ENCODE results near the gene OVOL1.
"Not testable (repeated sequence)": the region's sequence is repeated elsewhere in the genome, so short reads cannot be mapped to it uniquely, and the experiment has no call there.

OVOL1 gene

GRCh38 chr11:65786786-65787636 lies at the start of gene OVOL1:
OVOL1 (plus strand) TSS chr11:65787063; CDS start chr11:65787374, 311 bp downstream.
- DNase-seq = peak; percentile 78

GRCh38 chr11:65739022-65739421 lies 47.8 kb upstream of the OVOL1 start:
- no peak for DNase-seq

GRCh38 chr11:65741185-65741584 lies 45.7 kb upstream of the OVOL1 start:
- no peak for DNase-seq

- DNase-seq = no peak
Measured at GRCh38 chr11:65742353-65742752, 44.5 kb upstream of the OVOL1 start.

GRCh38 chr11:65743681-65744025 lies 43.2 kb upstream of the OVOL1 start:
- no peak for DNase-seq

- no peak for DNase-seq
Measured at GRCh38 chr11:65744026-65744698, 42.7 kb upstream of the OVOL1 start.

- DNase-seq = no peak
Measured at GRCh38 chr11:65744699-65745042, 42.2 kb upstream of the OVOL1 start.

GRCh38 chr11:65745049-65745448 lies 41.8 kb upstream of the OVOL1 start:
- no peak for DNase-seq

- not testable (repeated sequence) for DNase-seq
Measured at GRCh38 chr11:65762169-65762568, 24.7 kb upstream of the OVOL1 start.

GRCh38 chr11:65762816-65763215 lies 24.0 kb upstream of the OVOL1 start:
- not testable (repeated sequence) for DNase-seq

- no peak for DNase-seq
Measured at GRCh38 chr11:65764434-65764833, 22.4 kb upstream of the OVOL1 start.

- DNase-seq = no peak
Measured at GRCh38 chr11:65766535-65766934, 20.3 kb upstream of the OVOL1 start.

- no peak for DNase-seq
Measured at GRCh38 chr11:65767406-65767805, 19.5 kb upstream of the OVOL1 start.

GRCh38 chr11:65767806-65768205 lies 19.1 kb upstream of the OVOL1 start:
- DNase-seq = not testable (repeated sequence)

- no peak for DNase-seq
Measured at GRCh38 chr11:65770951-65771567, 15.8 kb upstream of the OVOL1 start.

- DNase-seq = no peak
Measured at GRCh38 chr11:65771589-65772112, 15.2 kb upstream of the OVOL1 start.

GRCh38 chr11:65773784-65774411 lies 13.0 kb upstream of the OVOL1 start:
- DNase-seq = no peak

GRCh38 chr11:65774525-65775306 lies 12.1 kb upstream of the OVOL1 start:
- DNase-seq = no peak

- DNase-seq = no peak
Measured at GRCh38 chr11:65776196-65776595, 10.7 kb upstream of the OVOL1 start.

- no peak for DNase-seq
Measured at GRCh38 chr11:65776710-65777141, 10.1 kb upstream of the OVOL1 start.

- no peak for DNase-seq
Measured at GRCh38 chr11:65777241-65777640, 9.6 kb upstream of the OVOL1 start.

GRCh38 chr11:65777821-65778361 lies 9.0 kb upstream of the OVOL1 start:
- no peak for DNase-seq

Data from DMS79 (cell line).